HCEC 1CT (cell line): Measurements from ENCODE around the gene MACROD1.
"Not testable (repeated sequence)": the region's sequence is repeated elsewhere in the genome, so short reads cannot be mapped to it uniquely, and the experiment has no call there.

Experiments
- DNase-seq: peaks from one replicate; pipeline ENCODE4 v3.0.0-alpha.2; 2017

The MACROD1 gene

DNA sequence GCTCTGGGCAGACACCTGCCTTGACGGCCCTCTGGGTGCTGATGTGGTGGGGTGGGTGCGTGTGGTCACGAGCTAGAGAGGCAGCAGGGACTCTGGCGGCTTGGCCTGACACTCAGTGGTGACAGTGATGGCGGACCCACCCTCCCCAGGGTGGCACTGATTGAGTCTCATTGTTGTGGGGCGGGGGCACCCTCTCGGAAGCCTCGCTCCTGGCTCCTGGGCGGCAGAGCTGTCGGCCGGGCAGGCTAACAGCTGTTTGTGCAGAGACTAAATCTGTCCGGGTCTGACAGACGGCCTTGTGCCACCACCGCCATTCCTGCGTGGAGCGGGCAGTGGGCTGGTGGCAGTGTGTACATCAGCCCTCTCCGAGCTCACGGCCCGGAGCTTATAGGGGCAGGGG is 114.6 kb downstream of the MACROD1 start:
- DNase-seq = no peak

GRCh38 chr11:64049509-64049908 is 116.4 kb downstream of the MACROD1 start:
- no peak for DNase-seq

GRCh38 chr11:64048042-64048854 is 117.7 kb downstream of the MACROD1 start:
- DNase-seq = no peak

GRCh38 chr11:64047373-64047772 is 118.5 kb downstream of the MACROD1 start:
- not testable (repeated sequence) for DNase-seq

GRCh38 chr11:64045700-64046099 is 120.2 kb downstream of the MACROD1 start:
- DNase-seq = no peak

DNA sequence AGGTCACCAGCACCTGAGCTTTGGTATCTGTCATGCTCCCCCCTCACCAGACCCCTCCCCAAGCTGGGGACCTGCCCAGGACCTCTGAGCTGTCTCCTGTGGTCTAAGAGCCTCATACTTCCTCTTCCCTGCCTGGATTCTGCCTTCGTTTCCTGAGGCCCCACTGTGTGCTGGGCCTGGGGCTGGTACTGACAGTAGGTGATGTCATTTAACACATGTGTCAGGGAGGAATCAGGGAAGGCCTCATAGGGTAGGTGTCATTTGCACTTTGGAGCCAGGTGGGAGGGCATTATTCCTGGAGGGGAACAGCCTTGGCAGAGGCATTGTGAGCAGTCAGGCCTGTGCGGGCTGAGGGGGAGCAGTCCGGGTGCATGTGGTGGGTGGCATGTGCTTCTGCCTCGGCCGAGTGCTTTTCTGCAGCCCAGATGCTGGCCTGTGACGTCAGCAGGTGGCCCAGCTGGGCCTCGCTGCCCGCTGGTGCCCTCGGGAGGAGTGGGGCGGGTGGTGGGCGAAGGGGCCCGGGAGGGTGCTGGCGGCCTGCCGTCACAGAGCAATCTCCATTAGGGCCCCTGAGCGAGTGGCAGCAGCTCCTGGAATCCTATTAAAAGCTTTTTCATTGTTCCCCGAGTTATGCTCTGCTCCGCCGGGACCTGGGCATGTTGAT is 121.1 kb downstream of the MACROD1 start:
- no peak for DNase-seq

GRCh38 chr11:64043545-64043944 is 122.4 kb downstream of the MACROD1 start:
- no peak for DNase-seq

DNA sequence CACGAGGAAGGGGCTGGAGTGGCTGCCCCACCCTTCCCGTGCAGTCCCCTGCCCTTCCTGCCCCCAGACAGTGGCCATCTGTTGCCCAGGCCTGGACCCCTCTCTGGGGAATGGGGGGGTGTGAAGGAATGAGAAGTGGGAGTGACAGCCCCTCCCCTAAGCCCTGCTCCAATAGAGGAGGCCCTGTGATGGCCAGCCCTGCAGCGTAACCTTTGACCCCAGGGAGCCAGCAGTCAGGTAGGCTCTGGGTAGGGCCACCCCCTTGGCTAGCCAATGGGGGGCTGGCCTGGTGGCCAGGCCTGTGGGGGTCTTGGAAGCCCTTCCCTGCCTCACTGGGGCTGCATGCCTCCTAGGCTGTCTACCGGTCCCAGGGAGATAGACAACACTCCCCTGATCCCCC is 123.6 kb downstream of the MACROD1 start:
- DNase-seq = no peak

DNA sequence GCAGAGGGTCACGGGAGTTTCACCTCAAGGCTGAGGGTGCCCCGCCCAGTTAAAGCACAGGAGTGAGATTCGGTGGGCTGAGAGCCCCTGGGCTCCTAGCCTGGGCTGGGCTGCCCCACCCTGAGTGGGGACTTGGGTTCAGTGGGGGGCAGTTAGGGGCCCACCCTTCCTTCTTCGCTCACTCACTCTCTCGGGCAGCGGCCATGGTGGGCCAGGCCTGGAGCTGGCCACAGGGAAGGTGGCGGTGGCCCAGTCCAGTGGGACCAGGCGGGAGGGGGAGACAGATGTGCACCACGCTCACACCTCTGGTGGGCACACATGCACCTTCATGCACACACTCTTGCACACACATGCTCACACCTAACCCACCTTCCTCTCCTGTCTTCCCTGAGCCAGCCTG is 124.1 kb downstream of the MACROD1 start:
- DNase-seq = no peak

DNA sequence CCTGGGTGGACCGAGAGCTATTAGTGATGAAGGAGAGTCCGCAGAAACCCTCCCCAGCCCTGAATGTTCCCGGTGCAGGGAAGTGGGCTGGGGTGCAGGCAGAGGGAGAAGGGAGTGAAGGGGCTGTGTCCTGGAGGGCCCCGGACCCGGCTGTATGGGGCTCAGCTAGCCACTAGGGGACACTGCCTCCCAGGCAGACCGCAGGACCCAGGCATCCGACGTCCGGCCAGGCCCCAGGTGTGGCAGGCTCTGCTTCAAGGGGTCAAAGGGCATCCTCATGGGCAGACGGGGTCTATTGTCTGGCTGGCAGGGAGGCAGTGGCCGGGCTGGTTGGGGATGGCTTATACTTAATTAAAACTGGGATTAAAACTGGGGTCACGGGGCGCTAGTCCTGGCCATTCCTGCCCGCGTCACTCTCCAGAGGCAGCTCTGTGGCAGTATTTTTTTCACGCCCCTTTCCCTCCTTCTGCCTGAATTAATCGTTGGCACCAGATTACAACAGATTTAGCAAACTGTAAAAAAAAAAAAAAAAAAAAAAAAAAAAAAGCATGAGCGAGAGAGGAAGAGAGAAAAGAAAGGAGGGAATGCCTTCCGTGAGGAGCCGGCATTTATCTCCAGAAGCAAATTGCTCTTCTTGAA is 125.1 kb downstream of the MACROD1 start:
- no peak for DNase-seq

GRCh38 chr11:64039012-64039665 is 126.8 kb downstream of the MACROD1 start:
- DNase-seq = no peak

DNA sequence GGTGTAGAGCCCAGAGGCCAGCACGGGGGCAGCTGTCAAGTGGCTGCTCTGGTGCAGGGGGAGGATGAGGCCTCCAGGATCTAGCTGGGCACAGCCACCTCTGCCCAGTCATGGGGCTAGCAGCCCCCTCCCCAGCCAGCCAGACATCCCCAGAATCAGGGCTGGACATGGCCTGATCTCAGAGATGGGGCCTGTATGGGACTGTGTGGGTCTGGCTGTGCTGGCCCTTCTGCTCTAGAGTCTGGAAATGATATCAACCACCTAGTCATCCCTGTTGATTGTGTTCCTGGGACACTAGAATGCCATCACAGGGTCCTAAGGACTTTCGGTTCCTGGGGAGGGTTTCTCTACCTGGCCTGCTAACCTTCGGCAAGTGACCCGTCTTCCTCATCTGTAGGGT is 127.4 kb downstream of the MACROD1 start:
- no peak for DNase-seq

- DNase-seq = no peak
These were observed 128.8 kb downstream of the MACROD1 start for GRCh38 chr11:64037027-64037634.

DNA sequence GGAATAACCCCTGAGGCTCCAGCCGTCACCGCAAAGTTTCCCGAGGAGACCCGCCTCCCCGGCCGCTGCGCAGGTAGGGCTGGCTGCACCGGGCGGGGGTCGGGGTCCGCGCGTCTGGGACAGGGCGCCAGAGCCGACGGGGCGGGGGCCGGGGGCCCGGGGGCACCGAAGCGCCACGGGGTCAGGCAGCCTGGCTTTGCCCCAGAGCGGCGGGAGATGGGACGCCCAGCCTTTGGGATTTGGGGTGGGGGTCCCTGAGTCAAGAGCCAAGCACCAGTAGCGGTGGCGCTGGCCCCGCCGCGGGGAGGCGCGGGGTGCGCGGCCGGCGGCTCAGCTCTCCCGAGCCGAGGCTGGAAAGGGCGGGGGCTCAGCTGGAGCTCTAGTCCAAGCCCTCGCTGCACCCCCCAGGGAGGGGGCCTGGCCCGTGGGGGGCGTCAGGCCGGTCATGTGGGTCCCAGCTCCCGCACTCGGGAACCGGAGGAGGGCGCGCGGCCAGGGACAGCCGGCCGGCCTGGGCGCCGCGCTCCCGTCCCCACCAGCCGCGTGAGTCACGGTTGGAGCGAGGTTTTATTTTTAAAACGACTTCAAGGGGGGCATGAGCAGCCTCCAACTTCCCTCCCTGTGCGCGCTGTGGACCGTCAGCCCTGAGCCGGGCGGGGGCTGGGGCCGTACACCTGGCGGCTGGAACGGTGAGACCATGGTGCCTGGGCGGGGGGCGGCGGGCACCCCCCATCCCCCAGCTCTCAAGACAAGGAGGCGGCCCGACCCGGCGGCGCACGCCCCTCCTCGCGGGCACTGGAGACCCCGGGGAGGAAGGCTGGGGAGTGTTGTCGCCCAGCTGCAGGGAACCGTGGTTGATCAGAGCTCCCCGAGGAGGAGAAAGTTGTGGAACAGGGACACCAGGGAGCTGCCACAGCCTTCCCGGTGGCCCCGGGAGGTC is 129.6 kb downstream of the MACROD1 start:
- DNase-seq = peak; percentile 29

DNA sequence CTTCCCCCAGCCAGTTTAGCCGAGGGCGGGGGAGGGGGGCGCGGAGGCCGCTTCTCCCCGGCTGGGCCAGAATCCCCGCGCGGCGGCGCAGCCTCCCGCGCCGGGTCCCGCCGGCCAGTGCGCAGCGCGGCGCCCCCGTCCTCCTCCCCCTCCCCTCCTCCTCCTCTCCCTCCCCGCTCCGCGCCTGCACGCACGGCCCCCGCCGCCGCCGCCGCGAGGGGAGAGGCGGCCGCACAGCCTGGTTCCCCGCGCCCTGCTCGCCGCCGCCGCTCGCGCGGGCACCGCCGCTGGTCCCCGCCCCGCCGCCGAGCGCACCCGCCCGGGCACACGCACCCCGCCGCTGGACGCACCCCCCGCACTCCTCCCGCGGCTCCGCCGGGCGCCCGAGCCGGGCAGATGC is 130.3 kb downstream of the MACROD1 start, which contains the start of gene FLRT1:
Gene FLRT1 (plus strand): TSS at position 356 of the 400 bp plus-strand sequence. CDS start 80,337 bp downstream, outside the sequence.
- DNase-seq = no peak

DNA sequence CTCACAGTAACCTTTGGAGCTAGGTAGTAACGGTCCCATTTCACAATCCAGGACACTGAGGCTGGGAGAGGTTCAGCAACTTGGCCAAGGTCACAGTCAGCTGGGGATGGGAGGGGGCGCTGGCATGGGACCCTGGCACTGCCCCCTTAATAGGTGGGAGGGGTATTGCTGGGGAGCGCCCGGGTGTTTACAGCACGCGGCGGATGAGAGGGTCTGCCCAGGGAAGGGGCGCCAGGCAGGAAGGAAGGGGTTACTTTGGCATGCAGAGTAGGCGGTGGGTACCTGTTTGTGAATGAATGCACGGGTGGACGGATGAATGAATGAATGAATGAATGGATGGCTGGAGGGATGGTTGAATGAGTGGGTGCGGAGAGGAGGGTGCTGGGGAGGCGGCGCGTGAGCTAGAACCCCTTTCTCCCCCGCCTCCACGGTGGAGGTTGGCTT is 130.8 kb downstream of the MACROD1 start:
- DNase-seq = no peak

GRCh38 chr11:64034411-64034811 is 131.5 kb downstream of the MACROD1 start:
- no peak for DNase-seq

DNA sequence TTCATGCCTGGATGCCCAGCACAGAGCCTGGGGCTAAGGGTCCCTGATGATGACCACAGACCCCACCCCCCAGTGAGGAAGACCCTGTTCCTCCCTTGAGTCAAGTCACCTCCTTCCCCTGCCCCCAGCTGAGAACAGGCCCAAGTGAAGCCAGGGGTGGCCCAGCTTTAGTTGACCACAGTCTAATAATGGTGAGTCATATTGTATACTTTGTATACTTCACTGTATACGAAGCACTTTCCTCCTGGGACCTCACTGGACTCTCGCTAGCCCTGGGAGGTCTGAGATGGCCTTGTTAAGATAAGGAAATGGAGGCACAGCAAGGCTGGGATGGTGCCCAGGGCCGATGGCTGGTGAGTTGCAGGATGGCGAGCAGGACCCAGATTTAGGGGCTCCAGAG is 133.9 kb downstream of the MACROD1 start:
- no peak for DNase-seq

DNA sequence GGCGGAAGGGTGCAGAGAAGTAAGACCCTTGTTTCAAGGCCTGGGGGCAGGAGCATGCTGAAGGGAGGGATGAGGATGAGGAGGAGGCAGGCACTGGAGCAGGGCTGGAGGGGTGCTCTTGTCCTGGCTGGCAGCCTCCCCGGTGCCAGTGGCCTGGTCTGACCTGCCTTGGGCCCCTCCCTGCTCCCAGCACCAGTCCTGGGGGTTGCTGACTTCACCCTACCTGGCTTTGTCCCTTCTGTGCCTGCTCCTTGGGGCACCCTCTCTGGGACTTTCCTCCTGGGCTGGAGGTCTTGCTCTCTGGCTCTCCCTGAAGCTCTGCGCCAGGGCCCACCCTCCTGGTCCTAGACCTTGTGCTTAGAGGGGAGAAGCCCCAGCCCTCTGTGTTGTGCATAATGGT is 134.9 kb downstream of the MACROD1 start:
- DNase-seq = no peak

GRCh38 chr11:64029773-64030172 is 136.1 kb downstream of the MACROD1 start:
- DNase-seq = no peak

GRCh38 chr11:64028398-64029115 is 137.4 kb downstream of the MACROD1 start:
- DNase-seq = no peak
